Measurements from ENCODE around the gene PLXDC1. TPM values are rescaled to one million over a fixed set of nuclear protein-coding genes. Genes with fewer than 3 reads are reported as not detected.

PLXDC1 gene
- total and polyA plus RNA-seq, 2 of the 8 experiments (the other 6 are each of a cell fraction or from before 2014, with no cell fraction given), result 4.1 to 14.6 TPM

- TF ChIP-seq USF2 (IDR thresholded peaks at IDR 0.05; ENCODE audit: low read length), result no peak
- TF ChIP-seq NANOG (IDR thresholded peaks at IDR 0.05; ENCODE audit: insufficient read depth, low read depth, low read length, poor library complexity, severe bottlenecking), result no peak
- TF ChIP-seq YY1 (IDR thresholded peaks at IDR 0.05; ENCODE audit: low read depth, low read length), result no peak
- no peak for TF ChIP-seq SIN3A (conservative IDR thresholded peaks at IDR 0.05 in 1 of 2, IDR thresholded peaks at IDR 0.05 in 1 of 2; ENCODE audit: low read depth in 1 of 2, low read length in 2 of 2)
- no peak for TF ChIP-seq PHF8 (conservative IDR thresholded peaks at IDR 0.05; ENCODE audit: low read depth, low read length)
- TF ChIP-seq BACH1 (IDR thresholded peaks at IDR 0.05; ENCODE audit: low read length), result no peak
- no peak for TF ChIP-seq ASH2L (IDR thresholded peaks at IDR 0.05; ENCODE audit: low read length)
- no peak for TF ChIP-seq GTF2F1 (IDR thresholded peaks at IDR 0.05; ENCODE audit: borderline replicate concordance, low read depth, low read length)
- TF ChIP-seq EZH2 (IDR thresholded peaks at IDR 0.05; ENCODE audit: low read depth, low read length, severe bottlenecking), result no peak
Observed at GRCh38 chr17:39166437-39167335, 15.2 kb upstream of the PLXDC1 start (continued).

Data from H1 (cell line).